ENCODE results near the gene CNGA2. TPM values are rescaled to one million over a fixed set of nuclear protein-coding genes. Genes with fewer than 3 reads are reported as not detected.

CNGA2 gene
- total RNA-seq, 4 donors from 2014 or later, result not detected

GRCh38 chrX:151699746-151700145 is 34.8 kb upstream of the CNGA2 start:
- Histone ChIP-seq H3K4me1 (no peaks in the 10 kb centered on the region), H3K4me3 (replicated peaks in 1 of 3) (no peak overlapping the region), H3K27me3 (no peaks in the 10 kb centered on the region), H3K36me3 (no peaks in the 10 kb centered on the region), H3K27ac (no peak overlapping the region), H3K9me3 (no peaks in the 10 kb centered on the region)
- intact Hi-C loops (cut with DNase I), result no loop called here
- TF ChIP-seq CTCF (IDR thresholded peaks at IDR 0.05), result no peak
- no peak for TF ChIP-seq POLR2A (IDR thresholded peaks at IDR 0.05)
- DNase-seq, result no peak
- WGBS, 2 donors, result 94 to 95% methylated on average over 9 of the region's 9 CpGs

GRCh38 chrX:151700581-151700980 is 34.0 kb upstream of the CNGA2 start:
- Histone ChIP-seq H3K9me3 (no peaks in the 10 kb centered on the region), H3K36me3 (no peaks in the 10 kb centered on the region), H3K27me3 (no peaks in the 10 kb centered on the region), H3K4me1 (no peaks in the 10 kb centered on the region), H3K27ac (no peak overlapping the region), H3K4me3 (replicated peaks in 1 of 3) (no peak overlapping the region)
- no peak for TF ChIP-seq CTCF (IDR thresholded peaks at IDR 0.05)
- TF ChIP-seq POLR2A (IDR thresholded peaks at IDR 0.05), result no peak
- 93 to 100% methylated on average over 3 to 4 of the region's 16 CpGs for WGBS, 2 donors
- intact Hi-C loops (cut with DNase I), result no loop called here
- DNase-seq, result no peak

- TF ChIP-seq POLR2A (IDR thresholded peaks at IDR 0.05) (no peak), CTCF (IDR thresholded peaks at IDR 0.05) (no peak)
- no peaks in the 10 kb centered on the region for H3K4me1 ChIP-seq
- no peaks in the 10 kb centered on the region for H3K9me3 ChIP-seq
- no peak overlapping the region for H3K4me3 ChIP-seq (replicated peaks in 1 of 3)
- intact Hi-C loops (cut with DNase I), result no loop called here
- H3K27me3 ChIP-seq, result no peaks in the 10 kb centered on the region
- WGBS, 2 donors, result 92 to 97% methylated on average over 4 of the region's 4 CpGs
- H3K27ac ChIP-seq, result no peak overlapping the region
- no peaks in the 10 kb centered on the region for H3K36me3 ChIP-seq
- DNase-seq, result no peak
These were observed 33.5 kb upstream of the CNGA2 start for GRCh38 chrX:151701071-151701470.

GRCh38 chrX:151701531-151701930 is 33.0 kb upstream of the CNGA2 start:
- 98 to 100% methylated on average over 6 to 7 of the region's 7 CpGs for WGBS, 2 donors
- intact Hi-C loops (cut with DNase I), result no loop called here
- no peaks in the 10 kb centered on the region for H3K27me3 ChIP-seq
- no peak for TF ChIP-seq POLR2A (IDR thresholded peaks at IDR 0.05)
- TF ChIP-seq CTCF (IDR thresholded peaks at IDR 0.05), result no peak
- H3K4me3 ChIP-seq (replicated peaks in 1 of 3), result no peak overlapping the region
- H3K36me3 ChIP-seq, result no peaks in the 10 kb centered on the region
- no peaks in the 10 kb centered on the region for H3K9me3 ChIP-seq
- no peaks in the 10 kb centered on the region for H3K4me1 ChIP-seq
- DNase-seq, result no peak
- no peak overlapping the region for H3K27ac ChIP-seq

GRCh38 chrX:151702026-151702714 is 32.4 kb upstream of the CNGA2 start:
- 73 to 98% methylated on average over 4 to 6 of the region's 9 CpGs for WGBS, 2 donors

More at GRCh38 chrX:151702026-151702714, 32.4 kb upstream of the CNGA2 start:
- no peak for DNase-seq
- no peak for TF ChIP-seq CTCF (IDR thresholded peaks at IDR 0.05)
- TF ChIP-seq POLR2A (IDR thresholded peaks at IDR 0.05), result no peak
- no peak overlapping the region for H3K4me3 ChIP-seq (replicated peaks in 1 of 3)
- no peaks in the 10 kb centered on the region for H3K36me3 ChIP-seq
- H3K4me1 ChIP-seq, result no peaks in the 10 kb centered on the region
- no peaks in the 10 kb centered on the region for H3K9me3 ChIP-seq
- intact Hi-C loops (cut with DNase I), result no loop called here
- no peak overlapping the region for H3K27ac ChIP-seq
- H3K27me3 ChIP-seq, result no peaks in the 10 kb centered on the region
